GM08714 (cell line): Measurements from ENCODE around the gene CNTFR.

Source experiments
- H3K4me3 ChIP-seq: fragments of 200-500 bp; sonication (Bioruptor generic); 2 replicates; pipeline ENCODE4 v1.5.1; 2014; ENCODE audit warnings: mild to moderate bottlenecking, low read length, inconsistent platforms
- ZNF274 ChIP-seq: IDR thresholded peaks from 2 replicates; pipeline ENCODE4 v1.6.1; 2012; ENCODE audit warnings: mild to moderate bottlenecking, low read depth, low read length

The CNTFR gene

GRCh38 chr9:34514401-34514800, 75.1 kb downstream of the CNTFR start:
- TF ChIP-seq ZNF274, result no peak
- H3K4me3 ChIP-seq, result no peak overlapping the region

- H3K4me3 ChIP-seq, result no peak overlapping the region
- no peak for TF ChIP-seq ZNF274
These were observed 75.8 kb downstream of the CNTFR start for GRCh38 chr9:34513567-34514214.

GRCh38 chr9:34512131-34513078, 77.1 kb downstream of the CNTFR start:
- H3K4me3 ChIP-seq, result no peak overlapping the region
- no peak for TF ChIP-seq ZNF274

GRCh38 chr9:34510497-34511468, 78.7 kb downstream of the CNTFR start:
- H3K4me3 ChIP-seq, result no peak overlapping the region
- TF ChIP-seq ZNF274, result no peak

- H3K4me3 ChIP-seq, result no peak overlapping the region
These were observed 80.6 kb downstream of the CNTFR start for GRCh38 chr9:34508951-34509350.

GRCh38 chr9:34508463-34508862, 81.1 kb downstream of the CNTFR start:
- no peak overlapping the region for H3K4me3 ChIP-seq
- no peak for TF ChIP-seq ZNF274

More at GRCh38 chr9:34508951-34509350, 80.6 kb downstream of the CNTFR start:
- no peak for TF ChIP-seq ZNF274

- no peak for TF ChIP-seq ZNF274
- no peak overlapping the region for H3K4me3 ChIP-seq
These were observed 81.6 kb downstream of the CNTFR start for GRCh38 chr9:34507966-34508365.

- H3K4me3 ChIP-seq, result no peak overlapping the region
- no peak for TF ChIP-seq ZNF274
These were observed 82.0 kb downstream of the CNTFR start for GRCh38 chr9:34507556-34507955.

GRCh38 chr9:34506623-34507022, 82.9 kb downstream of the CNTFR start:
- no peak for TF ChIP-seq ZNF274
- H3K4me3 ChIP-seq, result no peak overlapping the region

GRCh38 chr9:34505370-34506120, 84.0 kb downstream of the CNTFR start:
- H3K4me3 ChIP-seq, result no peak overlapping the region
- TF ChIP-seq ZNF274, result no peak

GRCh38 chr9:34503406-34503805, 86.1 kb downstream of the CNTFR start:
- no peak for TF ChIP-seq ZNF274
- no peak overlapping the region for H3K4me3 ChIP-seq

- H3K4me3 ChIP-seq, result no peak overlapping the region
These were observed 86.6 kb downstream of the CNTFR start for GRCh38 chr9:34502891-34503290.

GRCh38 chr9:34502471-34502870, 87.1 kb downstream of the CNTFR start:
- H3K4me3 ChIP-seq, result no peak overlapping the region
- TF ChIP-seq ZNF274, result no peak

More at GRCh38 chr9:34502891-34503290, 86.6 kb downstream of the CNTFR start:
- TF ChIP-seq ZNF274, result no peak
